Stimulated activated CD4-positive, alpha-beta T cell treated with anti-CD3 and anti-CD28 coated beads, Interleukin-1b, Interleukin-23, amount 100 ng/mL, for 4 hours (primary cell): ENCODE results near the gene MTERF4.

Experiments used
- DNase-seq, 2 donors: peaks; one replicate each; pipeline ENCODE4 v3.0.0-alpha.2; 2020; ENCODE audit warnings: low read depth in 2 of 2

The MTERF4 gene

DNA sequence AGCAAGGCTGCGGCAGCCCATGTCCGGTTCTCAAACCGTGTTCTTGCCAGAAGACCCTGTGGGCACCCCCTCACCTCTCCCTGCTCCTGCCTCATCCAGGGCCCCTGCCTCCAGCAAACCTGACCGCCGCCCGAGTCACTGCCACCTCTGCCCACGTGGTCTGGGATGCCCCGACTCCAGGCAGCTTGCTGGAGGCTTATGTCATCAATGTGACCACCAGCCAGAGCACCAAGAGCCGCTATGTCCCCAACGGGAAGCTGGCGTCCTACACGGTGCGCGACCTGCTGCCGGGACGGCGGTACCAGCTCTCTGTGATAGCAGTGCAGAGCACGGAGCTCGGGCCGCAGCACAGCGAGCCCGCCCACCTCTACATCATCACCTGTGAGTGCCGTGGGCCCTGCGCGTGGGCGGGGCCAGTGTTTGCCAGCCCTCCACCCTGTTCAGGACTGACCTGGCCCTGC is 32.2 kb downstream of the MTERF4 start:
- DNase-seq: no peak

DNA sequence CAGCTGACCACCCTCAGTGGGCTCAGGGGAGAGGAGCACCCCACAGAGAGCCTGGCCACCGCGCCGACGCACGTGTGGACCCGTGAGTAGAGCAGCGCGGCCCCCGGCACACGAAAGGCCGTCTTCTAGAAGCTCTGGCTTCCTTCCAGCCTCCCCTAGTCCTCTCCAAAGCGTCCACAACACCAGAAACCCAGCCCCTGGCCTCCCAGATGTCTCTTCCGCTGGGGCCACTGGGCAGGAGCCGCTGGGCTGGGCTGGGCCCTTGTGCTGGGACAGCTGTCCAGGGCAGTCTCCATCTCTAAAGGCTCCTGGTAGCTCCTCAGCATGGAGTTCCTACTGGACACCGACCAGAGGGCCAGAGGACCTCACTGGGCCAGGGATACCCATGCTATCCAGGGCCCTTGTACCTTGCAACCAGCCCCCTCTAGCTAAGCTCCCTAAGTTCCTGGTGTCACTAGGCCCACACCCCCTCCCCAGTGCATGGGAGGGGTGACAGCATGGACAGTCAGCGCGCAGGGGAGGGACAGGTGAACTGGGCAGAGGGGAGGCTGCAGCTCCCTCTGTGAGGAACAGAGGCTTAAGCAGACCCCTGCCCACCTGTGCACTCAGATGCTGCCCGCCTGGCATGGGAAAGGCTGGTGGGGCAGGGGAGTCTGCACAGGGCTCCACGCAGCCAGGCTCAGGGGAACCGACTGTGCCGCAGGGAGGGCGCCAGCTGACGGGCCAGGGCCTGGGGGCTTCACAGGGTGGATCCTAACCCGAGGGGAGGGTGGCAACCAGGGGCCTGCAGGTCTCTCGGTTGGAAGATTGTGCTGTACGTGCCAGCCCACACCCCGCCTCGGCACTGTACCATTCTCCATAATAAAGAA is 32.9 kb downstream of the MTERF4 start:
- no peak for DNase-seq

DNA sequence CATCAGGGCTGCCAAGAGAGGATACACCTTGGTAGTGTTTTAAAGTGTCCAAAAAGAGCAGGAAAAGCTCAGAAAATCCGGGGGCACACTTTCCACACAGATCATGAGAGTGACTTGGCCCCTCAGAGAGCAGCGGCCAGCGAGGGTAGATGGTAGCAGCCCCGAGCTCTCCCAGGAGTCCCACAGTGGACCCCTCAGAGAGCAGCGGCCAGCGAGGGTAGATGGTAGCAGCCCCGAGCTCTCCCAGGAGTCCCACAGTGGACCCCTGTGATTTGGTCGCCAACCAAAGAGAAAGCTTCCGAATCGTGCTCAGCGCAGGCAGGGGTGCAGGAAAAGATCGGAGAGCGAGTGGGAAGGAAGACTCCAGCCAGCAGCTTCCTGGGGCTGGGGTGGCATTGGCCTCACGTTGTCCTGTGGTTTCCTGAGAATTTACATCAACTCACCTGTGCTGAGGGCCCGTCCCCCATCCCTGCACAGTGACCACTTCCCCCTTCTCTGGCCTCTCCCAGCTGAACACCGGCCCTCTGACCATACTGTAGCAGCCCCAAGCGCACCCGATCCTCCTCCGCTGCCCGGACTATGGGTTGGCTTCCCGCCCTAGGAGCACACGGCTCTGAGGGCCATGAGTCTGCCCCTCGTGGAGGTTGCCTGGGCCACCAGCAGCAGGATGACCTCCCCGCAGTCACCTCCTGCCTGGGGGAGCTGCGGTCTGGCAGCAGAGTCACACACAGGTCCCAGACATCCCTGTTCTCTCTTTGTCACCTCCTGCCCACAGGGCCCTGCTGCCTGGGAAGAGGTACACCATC is 33.7 kb downstream of the MTERF4 start:
- no peak for DNase-seq

DNA sequence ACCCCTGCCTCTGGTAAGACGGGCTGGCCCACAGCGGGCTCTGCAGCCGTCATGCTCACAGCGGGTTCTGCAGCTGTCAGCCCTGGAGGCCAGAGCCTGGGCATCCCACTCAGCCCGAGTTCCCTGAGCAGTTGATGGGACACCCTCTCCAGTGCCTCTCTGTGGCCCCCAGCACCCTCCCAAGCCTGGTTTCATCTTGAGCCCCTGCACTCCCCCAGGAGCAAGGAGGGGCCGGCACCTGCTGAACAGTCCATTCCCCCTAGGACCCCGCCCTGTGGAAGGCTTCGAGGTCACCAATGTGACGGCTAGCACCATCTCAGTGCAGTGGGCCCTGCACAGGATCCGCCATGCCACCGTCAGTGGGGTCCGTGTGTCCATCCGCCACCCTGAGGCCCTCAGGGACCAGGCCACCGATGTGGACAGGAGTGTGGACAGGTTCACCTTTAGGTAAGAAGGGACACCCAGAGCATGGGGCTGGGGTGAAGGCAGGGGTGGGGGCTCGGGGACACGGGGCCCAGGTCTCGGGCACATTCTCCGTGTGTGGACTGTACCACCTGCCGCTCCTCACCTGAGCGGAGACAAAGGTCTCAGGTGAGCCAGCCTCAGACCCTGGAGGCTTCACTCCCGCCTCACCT is 34.5 kb downstream of the MTERF4 start:
- no peak for DNase-seq

DNA sequence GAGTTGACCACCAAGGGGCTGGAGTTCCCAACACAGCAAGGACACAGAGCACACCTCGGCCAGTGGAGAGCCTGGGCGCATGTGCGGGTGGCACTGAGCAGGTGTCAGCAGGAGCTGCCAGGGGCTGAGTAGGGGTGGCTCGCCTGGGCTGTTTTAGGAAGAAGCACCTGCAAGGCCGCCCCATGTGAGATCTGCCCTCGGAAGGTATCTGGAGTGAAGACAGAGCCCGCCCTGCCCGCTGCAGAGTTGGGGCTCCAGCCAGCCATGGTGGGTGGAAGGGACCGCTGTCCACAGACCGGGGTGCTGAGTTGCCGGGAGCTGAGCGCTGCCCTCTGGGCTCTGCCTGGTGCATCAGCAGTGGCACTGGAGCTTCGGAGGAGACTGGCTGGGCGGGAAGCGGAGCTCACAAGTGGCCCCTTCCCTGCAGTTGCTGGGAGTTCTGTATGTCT is 35.2 kb downstream of the MTERF4 start:
- DNase-seq: no peak

DNA sequence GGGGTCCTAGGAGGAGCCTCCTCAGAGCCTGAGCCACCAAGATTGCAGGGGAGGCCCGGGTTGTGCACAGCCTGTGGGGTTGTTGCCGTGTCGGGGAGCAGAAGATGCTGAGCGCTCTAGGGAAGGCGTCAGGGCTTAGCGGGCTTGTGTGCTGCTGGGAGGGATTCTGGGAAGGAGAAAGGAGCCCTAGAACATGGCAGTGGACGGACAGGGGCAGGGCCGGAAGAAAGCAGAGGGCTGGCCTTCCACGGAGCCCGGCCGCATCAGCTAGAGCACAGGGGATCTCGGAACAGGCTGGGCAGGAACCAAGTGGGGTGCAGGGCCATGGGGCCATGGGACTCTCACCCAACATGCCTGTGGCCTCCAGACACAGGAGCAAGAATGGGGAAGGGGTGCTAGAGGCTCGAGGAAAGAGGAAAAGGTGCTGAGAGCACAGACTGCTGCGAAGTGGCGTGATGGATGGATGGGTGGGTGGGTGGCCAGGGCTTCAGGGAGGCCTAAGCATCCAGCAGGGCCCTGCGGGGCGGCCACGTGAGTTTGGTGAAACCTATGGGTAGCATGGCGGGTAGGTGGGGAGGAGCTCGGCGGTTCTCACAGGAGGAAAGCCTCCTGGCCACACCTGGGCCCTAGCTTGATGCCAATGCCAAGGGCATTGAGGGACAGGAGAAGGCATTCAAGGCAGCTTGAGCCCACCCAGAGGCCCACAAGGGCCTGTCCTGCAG is 35.8 kb downstream of the MTERF4 start:
- DNase-seq: no peak

DNA sequence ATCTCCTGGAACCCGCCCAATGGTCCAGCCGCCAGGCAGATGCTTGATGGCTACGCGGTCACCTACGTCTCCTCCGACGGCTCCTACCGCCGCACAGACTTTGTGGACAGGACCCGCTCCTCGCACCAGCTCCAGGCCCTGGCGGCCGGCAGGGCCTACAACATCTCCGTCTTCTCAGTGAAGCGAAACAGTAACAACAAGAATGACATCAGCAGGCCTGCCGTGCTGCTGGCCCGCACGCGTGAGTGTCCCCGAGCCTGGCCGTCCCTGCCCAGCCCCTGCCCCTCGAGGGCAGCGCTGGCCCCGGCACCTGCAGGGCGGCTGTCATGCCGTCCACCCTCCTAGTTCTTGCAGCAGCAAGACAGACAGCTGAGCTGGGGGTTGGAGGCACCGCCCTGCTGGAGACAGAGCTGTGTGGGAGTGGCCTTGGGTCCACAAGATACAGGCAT is 36.7 kb downstream of the MTERF4 start:
- DNase-seq: no peak

DNA sequence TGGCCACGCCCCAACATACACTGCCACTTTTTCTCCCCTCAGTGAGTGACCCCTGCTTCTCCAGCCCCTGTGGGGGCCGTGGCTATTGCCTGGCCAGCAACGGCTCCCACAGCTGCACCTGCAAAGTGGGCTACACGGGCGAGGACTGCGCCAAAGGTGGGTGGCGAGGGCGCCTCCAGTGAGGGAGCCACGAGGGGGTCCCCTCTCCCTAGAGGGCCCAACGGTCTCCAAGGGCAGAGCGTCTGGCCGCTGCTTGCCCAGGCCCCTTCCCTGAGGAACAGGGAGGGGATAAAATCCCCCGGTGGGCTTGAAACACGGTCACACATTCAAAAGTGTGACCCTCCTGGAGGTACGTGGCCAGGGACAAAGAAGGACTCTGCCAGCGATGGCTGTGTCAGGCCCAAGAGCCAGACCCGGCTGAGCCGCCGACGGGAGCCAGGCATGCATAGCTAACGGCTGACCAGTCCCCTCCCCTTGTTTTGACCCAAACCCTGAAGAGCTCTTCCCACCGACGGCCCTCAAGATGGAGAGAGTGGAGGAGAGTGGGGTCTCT is 37.2 kb downstream of the MTERF4 start:
- DNase-seq: no peak

DNA sequence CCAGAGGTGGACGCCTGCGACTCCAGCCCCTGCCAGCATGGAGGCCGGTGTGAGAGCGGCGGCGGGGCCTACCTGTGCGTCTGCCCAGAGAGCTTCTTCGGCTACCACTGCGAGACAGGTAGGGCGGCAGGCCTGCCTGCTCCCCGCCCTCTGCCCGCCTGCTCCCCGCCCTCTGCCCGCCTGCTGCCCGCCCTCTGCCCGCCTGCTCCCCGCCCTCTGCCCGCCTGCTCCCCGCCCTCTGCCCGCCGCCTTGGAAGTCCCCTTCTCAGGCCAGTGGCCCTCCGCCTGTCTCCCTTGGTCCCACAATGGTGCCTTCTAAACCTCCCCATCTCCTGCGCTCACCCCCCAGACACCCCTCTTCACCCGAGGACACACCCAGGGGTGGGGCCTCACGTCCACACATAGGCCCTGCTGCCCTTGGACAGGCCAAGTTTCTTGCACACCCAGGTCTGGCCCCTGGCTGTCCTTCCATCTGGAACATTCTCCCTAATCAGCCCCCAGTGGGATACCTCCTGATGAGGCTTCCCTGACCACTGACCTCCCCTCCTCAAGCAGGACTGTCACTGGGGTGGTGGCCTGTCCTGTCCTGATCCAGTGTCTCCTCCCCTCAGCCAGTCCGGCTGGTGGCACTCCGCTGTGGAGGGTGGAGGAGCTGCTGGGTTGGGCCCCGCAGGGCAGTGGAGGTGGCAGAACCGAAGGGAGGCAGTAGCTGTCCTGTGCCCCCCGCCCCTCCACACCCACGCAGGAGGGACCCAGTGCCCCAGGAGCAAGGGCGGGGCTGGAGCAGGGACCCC is 37.9 kb downstream of the MTERF4 start:
- peak; percentile 28 to 34 for DNase-seq

DNA sequence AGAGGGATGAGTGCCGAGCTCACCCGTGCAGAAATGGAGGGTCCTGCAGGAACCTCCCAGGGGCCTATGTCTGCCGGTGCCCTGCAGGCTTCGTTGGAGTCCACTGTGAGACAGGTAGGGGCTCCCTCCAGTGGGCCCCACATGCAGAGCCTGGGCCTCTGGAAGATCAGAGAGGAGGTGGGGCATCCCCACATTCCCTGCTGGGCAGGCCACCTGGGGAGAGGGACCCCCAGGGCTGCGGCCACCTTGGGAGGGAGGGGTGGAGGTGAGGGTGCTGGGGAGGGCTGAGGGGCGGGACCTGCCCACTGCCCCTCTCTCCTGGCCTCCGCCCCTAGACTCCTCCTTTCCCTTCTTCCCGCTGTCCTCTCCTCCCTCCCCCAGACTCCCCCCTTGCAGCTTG is 38.5 kb downstream of the MTERF4 start:
- no peak for DNase-seq

DNA sequence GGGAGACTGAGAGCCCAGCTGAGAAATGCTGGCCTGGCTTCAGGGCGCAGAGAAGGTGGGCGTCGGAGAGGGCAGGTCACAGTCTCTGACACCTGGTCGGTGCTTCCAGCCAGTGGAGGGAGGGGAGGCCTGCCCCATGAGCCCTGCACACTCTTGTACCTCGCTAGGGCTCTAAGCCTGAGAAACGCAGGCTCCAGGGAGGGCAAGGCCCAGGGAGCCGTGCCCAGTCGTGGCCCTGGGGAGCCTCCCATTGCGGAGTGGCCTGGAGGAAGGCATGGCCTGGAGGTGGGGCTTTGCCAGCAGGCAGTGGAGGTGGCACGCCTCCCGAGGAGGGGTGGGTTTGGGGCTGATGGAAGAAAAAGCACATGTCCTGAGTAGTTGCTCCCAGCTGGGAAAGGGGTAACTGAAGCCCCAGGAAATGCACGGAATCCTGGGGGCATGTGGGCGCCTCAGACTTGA is 39.0 kb downstream of the MTERF4 start:
- DNase-seq: no peak

DNA sequence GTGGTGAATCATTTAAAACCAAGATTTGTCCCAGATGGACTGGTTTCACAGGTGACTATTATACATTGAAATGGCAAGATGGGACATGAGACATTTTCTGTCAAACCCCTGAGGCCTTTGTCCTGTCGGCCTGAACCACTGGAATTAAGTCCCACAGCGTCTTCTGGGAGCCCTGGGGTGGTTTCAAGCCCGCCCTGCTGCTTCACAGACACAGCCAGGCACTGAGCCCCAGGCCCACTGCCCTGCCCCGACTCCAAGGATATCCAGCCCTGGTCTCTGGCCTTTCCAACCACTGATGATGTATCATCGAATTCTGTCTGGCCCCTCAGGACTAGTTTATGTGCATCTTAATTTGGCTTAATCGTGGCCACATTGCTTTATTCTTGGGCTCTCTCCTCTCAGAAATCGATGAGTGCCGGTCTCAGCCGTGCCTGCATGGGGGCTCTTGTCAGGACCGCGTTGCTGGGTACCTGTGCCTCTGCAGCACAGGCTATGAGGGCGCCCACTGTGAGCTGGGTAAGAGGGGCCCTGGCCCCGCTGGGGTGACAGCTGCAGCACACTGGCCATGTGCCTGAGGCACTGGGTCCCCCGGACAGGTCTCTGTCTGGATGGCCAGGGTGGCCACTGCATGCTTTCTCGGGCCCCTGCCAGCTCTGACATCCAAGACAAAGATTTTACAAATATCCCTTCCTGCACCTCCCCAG is 39.5 kb downstream of the MTERF4 start:
- DNase-seq: no peak

DNA sequence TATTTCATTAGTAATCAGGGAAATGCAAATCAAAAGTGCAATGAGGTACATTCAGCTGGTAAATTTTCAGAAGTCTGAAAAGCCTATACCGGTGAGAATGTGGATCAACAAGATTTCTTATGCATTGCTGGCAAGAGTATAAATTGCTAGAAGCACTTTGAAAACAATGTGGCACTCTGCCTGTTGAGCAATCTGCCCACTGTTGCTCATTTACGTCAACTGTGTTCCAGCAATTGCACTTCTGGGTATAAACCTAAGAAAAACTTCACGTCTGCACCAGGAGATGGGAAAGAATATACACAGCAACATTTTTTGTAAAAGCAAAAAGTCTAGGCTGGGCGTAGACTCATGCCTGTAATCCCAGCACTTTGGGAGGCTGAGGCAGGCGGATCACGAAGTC is 40.8 kb downstream of the MTERF4 start:
- DNase-seq: no peak

DNA sequence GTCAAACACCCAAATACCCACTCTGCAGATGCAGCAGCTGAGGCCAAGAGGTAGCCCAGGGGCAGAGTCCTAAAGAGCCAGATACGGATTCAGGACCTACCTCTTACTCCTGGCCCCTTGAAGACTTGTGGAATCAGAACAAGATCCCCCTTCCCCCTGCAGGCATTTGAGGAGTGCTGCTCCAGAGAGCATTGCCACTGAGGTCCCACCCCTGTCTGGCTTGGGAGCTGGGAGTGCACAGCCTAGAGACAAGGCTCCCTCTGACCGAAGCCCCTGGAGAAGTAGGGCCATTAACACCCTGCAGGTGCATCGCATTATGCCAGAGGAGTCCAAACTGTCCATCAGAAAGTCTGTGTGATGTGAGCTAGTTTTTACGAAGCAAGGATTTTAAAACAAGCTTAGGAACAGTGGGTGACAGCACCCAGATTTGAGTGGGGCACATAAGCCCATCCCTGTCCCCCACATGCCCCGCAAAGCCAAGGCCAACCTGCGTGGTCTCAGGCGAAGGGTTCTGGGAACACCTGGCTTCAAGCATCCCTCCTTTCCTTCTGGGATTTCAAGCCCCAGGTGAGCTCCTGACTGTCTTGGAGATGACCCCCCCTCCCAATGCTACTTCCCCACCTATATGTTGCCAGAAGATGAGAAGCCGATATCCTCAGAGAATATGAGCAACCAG is 48.4 kb downstream of the MTERF4 start:
- DNase-seq: no peak

DNA sequence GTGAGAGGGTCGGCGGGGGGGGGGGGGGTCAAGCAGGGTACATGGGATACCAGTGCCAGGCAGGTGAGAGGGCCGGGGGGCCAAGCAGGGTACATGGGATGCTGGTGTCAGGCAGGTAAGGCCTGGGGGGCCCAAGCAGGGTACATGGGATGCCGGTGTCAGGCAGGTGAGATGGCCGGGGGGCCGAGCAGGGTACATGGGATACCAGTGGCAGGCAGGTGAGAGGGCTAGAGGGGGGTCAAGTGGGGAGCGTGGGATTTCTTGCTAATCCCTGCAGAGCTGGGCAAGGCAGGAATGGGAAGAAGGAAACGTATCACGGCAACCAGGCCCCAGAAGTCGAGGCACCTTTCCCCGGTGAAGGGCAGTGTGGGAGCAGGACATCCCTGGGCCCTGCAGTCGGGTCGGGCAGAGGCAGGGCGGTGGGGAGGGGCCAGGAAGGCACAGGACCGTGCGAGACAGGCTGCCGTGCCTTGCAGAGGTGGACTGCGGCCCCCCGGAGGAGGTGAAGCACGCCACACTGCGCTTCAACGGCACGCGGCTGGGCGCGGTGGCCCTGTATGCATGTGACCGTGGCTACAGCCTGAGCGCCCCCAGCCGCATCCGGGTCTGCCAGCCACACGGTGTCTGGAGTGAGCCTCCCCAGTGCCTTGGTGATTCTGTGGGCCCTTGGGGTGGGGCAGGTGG is 49.3 kb downstream of the MTERF4 start:
- DNase-seq: no peak

DNA sequence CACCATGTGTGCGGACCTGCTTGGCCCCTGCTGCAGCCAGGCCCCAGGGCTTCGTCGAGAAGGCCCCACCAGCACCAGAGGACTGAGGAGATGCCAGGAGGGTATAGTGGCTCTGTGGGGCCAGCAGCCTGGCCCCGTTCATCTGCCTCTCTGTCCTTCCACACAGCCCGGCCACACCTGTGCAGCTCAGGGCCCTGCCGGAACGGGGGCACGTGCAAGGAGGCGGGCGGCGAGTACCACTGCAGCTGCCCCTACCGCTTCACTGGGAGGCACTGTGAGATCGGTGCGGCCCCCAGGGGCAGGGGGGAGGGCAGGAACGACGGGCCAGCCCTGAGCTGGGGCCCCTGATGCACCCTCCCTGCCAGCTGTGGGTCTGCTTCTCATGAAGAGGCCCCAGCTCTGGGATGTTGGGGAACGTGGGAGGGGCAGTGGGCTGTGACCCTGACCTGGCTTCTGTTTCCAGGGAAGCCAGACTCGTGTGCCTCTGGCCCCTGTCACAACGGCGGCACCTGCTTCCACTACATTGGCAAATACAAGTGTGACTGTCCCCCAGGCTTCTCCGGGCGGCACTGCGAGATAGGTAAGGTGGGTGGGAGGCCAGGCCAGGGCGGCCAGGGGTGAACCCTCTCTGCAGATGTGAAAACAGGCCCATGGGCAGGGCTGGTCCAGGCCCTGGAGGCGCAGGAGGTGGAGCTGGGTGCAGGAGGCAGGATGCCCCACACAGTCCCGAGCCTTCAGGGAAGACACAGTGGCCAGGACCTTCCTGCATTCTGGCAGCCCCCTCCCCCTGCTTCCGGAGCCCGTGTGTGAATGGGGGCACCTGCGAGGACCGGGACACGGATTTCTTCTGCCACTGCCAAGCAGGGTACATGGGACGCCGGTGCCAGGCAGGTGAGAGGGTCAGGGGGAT is 50.3 kb downstream of the MTERF4 start:
- no peak for DNase-seq
